HG03439 (cell line): ENCODE measurements around the gene ZC3H12A.

Source experiments
- ATAC-seq: cut with Tn5 transposase; IDR thresholded peaks from one replicate; pipeline ENCODE4 v1.9.1; 2021; ENCODE audit warnings: mild to moderate bottlenecking, moderate library complexity; ENCODE audit not compliant: unreplicated experiment

The ZC3H12A gene

DNA sequence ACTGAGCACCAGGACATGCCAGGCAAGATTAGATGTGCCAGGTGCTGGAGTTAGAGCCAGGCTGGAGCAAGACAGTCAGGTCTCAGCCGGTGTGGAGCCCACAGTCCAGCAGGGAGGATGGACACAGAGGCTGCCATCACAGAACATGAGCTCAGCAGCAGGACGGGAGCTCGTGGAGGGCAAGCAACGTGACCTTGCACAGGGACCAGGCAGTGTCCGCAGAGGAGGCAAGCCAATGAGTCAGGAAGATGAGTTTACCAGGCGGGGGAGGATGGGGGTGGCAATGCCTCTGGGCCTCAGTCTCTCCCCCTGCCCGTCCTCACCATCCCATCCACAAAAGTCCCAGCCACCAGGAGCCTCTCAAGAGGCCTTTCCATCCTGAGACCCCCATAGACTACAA is 20.7 kb upstream of the ZC3H12A start:
- no peak for ATAC-seq

DNA sequence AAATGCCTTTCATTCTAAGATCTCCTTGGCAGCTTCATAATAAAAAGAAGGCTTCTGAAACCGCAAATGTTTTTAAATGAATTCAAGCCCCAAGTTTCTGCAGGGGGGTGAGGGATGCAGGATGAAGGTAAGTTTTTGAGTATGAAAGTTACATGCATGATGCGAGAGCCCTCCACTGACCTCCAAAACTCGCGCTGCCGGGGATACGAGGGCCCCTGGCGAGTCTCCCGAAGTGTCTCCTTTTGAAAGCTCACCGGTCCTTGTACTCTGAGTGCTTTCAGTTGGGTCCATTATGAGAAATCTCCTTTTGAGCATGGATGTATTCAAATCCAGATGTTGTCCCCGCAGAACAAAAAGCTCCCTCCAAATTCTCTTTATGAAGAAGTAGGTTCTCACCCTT is 18.9 kb upstream of the ZC3H12A start:
- no peak for ATAC-seq

DNA sequence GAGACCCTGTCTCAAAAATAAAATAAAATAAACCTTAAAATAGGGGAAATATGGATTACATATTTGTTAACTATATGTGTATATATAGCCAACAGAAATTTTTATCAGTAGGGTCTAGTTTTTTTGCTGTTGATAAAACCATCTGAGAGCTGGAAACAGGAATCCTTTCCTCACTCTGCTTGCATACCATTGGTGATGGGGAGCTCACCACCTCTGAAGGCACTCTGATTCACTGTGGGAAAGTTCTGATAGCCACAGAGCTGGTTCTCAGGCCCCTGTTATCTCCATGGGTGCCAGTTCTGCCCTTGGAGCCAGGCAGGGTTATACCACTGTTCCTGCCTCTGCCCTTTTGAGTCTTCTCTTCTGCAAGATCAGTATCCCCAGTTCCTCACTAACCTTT is 17.8 kb upstream of the ZC3H12A start:
- no peak for ATAC-seq

DNA sequence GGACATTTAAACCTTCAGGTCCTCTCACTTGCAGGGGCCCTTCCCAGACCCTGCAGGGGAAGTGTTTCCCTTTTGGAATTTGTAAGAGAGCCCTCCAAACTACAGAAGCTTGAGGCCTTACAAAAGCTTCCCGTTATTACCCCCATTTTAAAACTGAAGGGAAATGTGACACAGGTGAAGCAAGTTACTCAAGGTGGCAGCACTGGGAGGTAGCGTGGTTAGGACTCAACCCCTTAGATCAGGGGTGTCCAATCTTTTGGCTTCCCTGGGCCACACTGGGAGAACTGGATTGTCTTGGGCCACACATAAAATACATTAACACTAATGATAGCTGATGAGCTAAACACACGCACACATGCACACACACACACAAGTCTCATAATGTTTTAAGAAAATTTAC is 15.8 kb upstream of the ZC3H12A start:
- ATAC-seq = no peak

DNA sequence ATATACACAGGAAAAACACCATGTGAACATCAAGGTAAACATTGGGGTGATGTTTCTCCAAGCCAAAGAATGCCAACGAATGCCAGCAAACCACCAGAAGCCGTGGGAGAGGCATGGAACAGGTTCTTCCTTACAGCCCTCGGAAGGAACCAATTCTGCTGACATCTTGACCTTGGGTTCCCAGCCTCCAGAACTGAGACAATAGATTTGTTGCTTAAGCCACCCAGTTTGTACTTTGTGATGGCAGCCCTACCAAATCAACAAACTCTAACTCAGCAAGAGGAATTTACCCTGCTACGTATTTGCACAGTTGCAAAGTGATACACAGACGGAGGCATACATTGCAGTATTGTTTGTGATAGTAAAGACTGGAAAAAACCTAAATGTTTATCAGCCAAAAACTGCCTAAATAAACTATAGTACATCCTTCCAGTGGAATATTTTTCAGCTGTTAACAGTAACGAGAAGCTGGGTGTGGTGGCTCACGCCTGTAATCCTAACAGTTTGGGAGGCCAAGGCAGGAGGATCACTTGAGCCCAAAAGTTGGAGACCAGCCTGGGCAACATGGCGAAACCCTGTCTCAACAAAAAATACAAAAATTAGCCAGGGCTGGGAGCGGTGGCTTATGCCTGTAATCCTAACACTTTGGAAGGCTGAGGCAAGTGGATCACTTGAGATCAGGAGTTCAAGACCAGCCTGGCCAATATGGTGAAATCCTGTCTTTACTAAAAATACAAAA is 12.5 kb upstream of the ZC3H12A start:
- no peak for ATAC-seq

DNA sequence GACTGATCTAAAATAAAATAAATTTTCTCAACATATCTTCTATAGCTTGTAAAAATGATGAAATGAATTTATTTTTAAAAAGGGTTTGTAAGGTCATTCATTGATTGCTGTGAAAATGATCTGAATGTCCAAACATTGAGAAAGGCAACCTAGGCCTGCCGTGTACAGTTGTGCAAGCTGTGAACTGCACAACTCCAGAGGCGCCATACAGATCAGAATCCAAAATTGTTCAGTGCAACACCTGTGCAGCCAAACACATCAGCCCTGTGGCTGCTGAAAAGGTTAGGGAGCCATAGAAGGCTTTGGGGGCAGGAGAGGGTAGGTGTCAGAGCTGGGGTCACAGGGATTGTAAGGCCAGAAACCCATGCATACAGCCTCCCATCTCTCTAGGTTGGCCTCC is 9.9 kb upstream of the ZC3H12A start:
- no peak for ATAC-seq

DNA sequence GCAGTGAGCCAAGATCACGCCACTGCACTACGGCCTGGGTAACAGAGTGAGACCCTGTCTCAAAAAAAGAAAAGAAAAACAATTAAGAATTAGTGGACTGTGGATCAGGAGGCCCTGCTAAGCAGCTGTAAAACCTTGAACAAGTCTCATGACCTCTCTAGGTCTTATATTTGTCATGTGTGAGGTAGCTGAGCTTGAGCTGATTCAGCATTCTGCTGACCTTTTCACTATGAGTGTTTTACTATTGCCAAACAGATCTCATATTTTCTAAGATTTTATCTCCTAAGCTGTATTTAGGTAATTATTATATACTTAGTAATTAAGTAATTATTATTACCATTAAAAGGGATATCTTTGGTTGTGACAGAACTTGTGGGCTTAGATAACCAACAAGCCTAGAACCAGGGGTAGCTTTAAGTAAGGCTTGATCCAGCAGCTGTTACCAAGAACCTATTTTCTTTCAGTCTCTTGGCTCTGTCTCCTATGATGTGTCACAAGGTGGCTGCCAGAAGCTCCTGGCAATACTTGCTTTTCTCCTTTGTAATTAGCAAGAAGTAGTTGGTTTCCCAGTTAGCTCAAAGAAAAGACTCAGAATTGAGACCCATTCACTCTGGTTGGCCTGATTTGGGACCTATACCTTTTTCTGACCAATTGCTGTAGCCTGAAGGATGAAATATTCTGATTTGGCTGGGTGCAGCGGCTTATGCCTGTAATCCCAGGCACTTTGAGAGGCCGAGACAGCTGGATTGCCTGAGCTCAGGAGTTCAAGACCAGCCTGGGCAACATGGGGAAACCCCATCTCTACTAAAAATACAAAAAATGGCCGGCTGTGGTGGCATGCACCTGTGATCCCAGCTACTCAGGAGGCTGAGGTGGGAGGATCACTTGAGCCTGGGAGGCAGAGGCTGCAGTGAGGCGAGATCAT is 8.5 kb upstream of the ZC3H12A start:
- no peak for ATAC-seq

DNA sequence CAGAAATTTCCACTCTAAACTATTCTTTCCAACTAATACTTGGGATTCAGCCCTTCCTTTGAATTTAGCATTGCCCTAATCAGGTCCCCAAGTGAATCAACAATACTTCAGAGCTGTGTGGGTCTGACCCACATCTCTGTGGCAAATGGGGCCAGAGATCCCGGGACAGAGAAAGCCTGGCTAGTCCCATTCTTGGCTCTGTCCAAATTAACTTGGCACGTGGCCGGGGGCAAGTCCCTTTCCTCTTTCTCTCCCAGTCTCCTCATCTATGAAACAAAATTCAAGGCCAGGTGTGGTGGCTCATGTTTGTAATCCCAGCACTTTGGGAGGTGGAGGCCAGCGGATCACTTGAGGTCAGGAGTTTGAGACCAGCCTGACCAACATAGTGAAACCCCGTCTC is 6.3 kb upstream of the ZC3H12A start:
- ATAC-seq = no peak

DNA sequence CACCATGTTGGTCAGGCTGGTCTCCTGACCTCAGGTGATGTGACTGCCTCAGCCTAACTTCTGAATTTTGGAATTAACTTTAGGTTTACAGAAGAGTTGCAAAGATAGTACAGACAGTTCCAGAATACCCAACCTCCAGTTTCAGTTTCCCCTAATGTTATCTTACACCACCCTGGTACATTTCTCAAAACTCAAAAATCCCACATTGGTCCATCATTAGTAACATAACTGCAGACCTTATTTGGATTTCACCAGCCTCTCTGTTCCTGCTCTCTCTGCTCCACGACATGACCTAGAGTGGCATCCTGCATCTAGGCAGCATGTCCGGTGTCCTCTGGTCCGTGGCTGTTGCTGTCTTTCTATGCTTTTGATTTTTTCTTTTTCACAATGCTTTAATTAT is 5.0 kb upstream of the ZC3H12A start:
- no peak for ATAC-seq

DNA sequence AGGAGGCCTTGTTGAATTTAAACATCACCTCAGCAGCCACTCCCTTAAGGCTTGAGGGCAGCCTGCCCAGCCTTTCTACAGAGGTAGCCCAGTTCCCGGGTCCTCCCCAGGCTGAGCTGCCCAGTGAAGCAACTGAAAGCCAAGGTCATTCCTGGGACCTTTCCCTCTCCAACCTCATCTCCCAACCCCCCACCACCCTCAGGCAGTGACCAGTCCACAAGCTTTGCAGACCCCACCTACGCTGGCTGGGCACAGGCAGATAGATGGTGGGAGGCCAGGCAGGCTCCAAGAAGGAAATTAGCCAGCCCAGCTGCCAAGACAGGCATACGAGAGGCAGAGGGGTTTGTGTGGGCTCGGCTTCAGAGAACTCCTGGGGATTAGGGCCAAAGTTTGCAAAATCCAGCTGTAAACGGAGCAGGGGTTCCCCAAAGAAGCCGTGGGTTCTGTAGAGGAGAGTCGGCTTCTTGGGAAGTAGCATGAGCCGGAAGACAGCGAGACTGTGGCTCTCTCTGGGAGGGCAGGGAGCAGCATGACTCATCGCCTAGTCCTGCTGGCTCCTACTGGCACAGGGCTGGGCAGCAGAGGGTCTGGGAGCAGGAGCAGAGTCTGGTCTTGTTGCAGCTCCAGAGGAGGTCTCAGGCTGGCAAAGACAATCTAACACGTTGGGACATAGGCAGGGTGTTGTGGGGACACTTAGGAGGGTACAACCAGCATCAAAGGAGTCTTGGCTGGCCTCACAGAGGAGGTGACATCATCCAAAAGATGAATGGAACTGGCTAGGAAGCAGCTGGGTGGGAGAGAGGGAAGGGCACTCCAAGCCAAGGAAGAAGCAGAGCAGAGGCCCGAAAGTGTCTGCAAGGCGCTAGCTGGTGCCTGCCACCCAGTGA is 2.8 kb upstream of the ZC3H12A start:
- ATAC-seq = no peak

DNA sequence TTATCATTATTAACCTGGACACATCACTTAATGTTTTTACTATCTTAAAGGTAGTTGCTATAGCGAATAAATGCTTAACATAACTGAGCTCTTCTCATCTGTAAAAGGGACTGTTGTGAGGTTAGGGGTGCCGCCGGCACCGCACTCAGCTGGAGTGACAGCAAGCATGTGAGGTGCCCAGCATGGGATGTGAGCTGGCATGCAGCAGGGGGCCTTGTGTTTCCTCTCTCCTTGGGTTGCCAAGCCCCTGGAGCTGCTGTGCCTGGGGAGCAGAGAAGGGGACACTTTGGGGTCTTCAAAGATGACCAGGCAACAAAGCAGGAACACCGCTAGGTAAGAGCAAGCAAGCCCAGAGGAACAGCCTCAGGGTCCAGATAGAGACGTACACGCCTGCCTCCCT is 2.1 kb upstream of the ZC3H12A start:
- ATAC-seq = no peak

DNA sequence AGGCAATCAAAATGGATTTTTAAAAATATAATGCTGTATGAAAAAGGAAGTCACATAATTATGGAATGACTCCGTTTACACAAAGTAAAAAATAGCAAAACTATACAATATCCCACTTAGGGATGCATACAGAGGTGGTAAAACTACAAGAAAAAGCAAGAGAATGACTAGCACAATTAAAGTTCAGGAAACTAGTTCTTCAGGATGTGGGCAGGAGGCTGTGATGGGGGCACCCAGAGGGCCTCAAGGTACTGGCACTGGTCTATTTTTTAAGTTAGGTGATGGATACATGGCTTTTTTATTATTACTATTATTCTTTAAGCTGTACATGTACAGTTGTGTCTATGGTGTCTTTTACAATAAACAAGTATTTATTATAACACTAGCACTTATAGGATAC is 1.4 kb upstream of the ZC3H12A start:
- no peak for ATAC-seq

DNA sequence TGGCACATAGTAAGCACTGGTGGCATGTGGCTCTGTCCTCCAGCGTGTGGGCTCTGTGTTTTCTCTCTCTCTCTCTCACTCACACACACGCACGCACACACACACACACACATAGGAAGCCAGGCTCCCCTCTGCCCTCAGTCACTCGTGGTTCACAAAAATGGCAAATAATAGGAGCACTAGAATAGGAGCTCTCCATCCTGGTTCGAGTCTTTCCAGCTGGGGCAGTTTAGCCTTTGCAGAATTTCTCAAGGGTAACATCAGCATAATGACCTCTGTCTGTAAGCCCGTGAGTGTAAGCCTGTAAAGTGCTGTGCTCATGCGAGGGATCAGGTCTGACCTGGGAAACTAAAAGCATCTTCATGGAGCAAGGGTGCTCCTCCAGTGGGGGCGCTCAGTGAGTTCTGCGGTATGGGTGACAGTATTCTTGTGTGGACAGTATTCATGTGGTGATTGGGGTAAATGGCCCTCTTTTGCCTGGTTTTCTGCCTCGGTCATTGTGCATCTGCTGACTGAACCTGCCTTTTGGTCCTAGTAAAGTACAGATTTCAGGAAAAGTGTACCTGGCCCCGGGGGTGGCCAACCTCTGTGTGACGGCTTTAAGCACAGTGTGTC is 842 bp upstream of the ZC3H12A start:
- ATAC-seq = no peak

DNA sequence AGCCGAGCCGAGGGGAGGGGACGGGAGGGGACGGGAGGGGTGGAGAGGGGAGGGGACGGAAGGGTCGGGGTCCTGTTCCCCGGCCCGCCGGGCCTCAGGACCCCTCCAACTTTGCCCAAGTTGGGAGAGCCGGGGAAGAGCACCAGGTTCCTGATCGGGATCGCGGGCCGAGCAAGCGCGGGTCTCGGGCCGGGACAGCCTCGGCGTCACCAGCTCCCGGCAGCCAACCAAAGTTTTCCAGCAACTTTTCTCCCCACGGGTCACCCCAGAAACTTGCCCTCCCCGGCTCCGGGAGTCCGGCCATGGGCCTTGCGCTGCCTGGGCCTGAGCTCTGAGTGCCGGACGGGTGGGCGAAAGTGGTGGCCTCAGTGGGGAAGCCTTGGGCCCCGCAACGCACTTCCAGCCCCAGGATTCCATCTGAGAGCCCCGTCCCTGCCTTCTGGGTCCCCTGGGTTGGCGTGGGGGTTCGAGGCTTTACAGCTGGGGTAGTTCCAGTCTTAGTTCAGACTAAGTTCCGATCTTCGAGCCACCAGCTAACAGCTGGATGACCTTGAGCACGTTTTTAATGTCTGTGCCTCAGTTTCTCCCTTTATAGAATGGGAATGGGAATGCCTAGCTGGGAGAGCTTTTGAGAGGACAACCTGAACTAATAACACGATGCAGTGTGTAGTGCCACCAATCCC is 458 bp downstream of the ZC3H12A start:
- ATAC-seq = peak; percentile 1

DNA sequence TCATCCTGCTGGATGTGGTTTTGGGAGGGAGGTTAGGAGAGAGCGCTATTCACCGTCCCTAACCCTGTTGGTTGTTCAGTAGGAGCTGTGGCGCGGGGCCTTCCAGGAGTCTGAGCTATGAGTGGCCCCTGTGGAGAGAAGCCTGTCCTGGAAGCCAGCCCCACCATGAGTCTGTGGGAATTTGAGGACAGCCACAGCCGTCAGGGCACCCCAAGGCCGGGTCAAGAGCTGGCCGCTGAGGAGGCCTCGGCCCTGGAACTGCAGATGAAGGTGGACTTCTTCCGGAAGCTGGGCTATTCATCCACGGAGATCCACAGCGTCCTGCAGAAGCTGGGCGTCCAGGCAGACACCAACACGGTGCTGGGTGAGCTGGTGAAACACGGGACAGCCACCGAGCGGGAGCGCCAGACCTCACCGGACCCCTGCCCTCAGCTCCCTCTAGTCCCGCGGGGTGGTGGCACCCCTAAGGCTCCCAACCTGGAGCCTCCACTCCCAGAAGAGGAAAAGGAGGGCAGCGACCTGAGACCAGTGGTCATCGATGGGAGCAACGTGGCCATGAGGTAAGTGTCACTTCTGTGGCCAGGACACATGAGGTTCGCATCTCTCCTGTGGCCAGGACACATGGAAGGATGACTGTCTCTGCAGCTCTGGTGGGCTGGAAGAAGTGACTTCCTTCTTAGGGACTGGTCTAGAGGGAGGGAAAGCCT is 1.2 kb downstream of the ZC3H12A start:
- ATAC-seq = no peak

DNA sequence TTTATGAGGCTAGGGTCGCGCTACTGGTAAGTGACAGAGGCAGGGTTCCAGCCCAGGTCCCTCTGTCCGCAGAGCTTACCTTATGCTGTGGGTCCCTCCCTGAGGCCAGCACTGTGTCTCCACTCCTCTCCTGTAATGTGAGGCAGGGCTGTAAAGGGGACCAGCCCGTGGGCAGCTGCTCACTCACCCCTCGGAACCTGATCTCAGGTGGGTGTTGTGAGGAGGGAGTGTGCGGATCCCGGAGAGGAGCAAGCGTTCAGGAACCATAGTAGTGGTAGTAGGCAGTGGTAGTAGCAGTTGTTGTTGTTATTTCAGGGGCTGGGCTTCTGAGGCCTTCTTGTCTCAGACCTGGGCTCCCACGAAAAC is 1.7 kb downstream of the ZC3H12A start:
- ATAC-seq = no peak

DNA sequence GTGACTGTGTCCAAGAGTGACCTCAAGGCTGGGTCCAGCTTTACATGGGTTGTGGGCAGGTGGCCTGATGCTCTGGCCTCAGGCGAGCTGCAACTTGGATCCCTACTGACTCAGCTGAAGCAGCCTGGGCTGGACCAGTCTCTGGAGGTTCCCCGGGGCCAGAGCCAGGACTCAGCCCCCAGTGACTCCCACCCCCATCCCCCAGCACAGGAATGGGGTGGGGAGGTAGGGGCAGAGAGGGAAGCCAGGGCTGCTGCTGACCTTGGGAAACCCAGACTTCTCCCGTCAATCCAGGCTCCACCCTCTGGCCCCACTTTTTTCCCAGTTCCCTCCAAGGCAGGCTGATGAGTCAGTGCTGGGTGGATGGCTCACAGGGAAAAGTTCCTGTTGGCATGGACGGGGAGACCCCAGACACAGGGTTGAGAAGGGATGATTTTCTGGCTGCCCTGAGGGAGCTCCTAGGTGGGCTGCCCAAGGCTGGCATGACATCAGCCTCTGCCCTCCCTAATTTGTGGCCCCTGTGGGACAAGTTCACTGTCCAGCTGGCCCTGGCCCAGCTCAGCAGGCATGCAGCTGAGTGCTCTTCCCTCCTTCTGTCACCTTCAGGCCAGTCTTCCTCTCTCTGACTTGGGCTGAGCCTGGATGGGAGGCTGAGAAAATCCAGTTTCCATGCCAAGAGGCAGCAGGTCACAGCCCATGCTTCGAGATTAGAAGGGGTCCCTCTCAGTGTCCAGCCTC is 2.2 kb downstream of the ZC3H12A start:
- no peak for ATAC-seq

DNA sequence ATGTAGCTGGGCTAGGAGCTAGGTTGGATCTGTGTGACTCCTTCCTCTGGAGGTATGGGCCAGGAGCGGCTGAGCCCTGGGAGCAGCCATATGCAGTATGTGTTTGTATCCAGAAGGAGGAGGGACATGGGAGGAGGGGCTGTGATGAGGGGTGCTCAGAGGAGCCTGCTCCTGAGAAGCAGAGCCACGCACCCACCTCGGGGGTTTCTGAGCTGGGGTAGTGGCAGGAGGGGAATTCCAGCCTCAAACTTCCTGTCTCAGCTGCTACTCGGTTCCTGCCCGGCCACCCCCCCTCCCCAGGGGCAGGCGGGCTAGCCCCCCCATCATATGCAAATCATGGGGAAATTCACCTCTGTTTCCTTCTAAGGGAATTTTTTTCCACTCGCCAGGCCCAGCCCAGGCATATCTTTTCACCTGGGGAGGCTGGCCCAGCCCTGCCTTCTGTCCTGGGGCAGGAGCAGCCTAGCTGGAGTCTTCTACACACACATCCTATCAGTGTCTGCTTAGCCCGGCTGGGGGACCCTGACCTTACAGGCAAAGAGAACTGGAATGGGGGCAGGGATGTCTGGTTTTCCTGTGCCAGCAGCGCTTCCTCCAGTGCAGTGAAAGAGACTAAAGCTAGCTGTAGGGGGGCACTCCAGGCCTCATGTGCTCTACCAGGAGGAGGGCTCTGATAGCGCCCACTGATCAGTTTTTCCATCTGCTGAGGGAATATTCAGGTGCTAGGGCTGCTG is 3.0 kb downstream of the ZC3H12A start:
- peak; percentile 40 for ATAC-seq
